HL-60 (cell line): ENCODE results near the gene MME.

Experiments used
- GABPA ChIP-seq: IDR thresholded peaks from 2 replicates; pipeline ENCODE4 v1.6.1; 2012; ENCODE audit warnings: low read depth
- POLR2AphosphoS5 ChIP-seq: IDR thresholded peaks from 2 replicates; pipeline ENCODE4 v1.6.1; 2012; ENCODE audit warnings: low read depth
- SPI1 ChIP-seq: IDR thresholded peaks from 2 replicates; pipeline ENCODE4 v1.6.1; 2012; ENCODE audit warnings: low read depth, mild to moderate bottlenecking, borderline replicate concordance
- TF ChIP-seq, protein P1 (sequence below): IDR thresholded peaks from one replicate; pipeline ENCODE4 v1.5.1; 2011; ENCODE audit warnings: low read length, control low read depth, inconsistent platforms; ENCODE audit not compliant: insufficient read depth

GRCh38 chr3:155154255-155154654, 74.1 kb downstream of the MME start:
- TF ChIP-seq, protein P1, sequence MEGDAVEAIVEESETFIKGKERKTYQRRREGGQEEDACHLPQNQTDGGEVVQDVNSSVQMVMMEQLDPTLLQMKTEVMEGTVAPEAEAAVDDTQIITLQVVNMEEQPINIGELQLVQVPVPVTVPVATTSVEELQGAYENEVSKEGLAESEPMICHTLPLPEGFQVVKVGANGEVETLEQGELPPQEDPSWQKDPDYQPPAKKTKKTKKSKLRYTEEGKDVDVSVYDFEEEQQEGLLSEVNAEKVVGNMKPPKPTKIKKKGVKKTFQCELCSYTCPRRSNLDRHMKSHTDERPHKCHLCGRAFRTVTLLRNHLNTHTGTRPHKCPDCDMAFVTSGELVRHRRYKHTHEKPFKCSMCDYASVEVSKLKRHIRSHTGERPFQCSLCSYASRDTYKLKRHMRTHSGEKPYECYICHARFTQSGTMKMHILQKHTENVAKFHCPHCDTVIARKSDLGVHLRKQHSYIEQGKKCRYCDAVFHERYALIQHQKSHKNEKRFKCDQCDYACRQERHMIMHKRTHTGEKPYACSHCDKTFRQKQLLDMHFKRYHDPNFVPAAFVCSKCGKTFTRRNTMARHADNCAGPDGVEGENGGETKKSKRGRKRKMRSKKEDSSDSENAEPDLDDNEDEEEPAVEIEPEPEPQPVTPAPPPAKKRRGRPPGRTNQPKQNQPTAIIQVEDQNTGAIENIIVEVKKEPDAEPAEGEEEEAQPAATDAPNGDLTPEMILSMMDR: no peak
- TF ChIP-seq SPI1 (no peak), POLR2AphosphoS5 (no peak), GABPA (no peak)
